ENCODE data around the gene ERBB4.

ERBB4 gene

DNA sequence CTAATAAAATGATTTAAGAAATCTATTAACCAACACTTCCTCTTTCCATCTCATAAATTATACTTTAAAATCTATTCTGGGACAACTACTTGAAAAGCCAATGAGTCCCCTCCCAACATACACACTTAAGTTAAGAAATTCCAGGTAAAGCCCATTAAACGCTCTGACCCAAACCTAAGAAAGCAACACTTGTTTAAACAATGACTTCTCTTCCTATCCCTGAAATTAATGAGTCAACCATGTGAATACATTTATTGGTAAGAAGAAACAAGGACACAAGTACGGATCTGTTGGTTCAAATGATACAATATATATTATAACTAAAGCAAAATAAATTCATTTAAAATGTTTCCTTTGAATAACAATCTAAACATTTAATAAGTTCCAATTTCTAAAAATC, 279.4 kb downstream of the ERBB4 start:
- no peak overlapping the region for H3K4me3 ChIP-seq (IDR thresholded peaks at IDR 0.05; ENCODE audit: insufficient read depth, low read depth, low read length)
- H3K27ac ChIP-seq = no peak overlapping the region
- no peak overlapping the region for H2AFZ ChIP-seq (ENCODE audit: low read depth)
- H3K4me1 ChIP-seq (ENCODE audit: low read depth, poor library complexity, severe bottlenecking) = no peaks in the 10 kb centered on the region
- no peaks in the 10 kb centered on the region for H3K79me2 ChIP-seq (ENCODE audit: insufficient read depth, low read depth)
- H4K20me1 ChIP-seq (ENCODE audit: insufficient read depth) = no peaks in the 10 kb centered on the region
- H3K27me3 ChIP-seq (ENCODE audit: insufficient read depth, low read depth) = no peaks in the 10 kb centered on the region
- TF ChIP-seq, protein P1, sequence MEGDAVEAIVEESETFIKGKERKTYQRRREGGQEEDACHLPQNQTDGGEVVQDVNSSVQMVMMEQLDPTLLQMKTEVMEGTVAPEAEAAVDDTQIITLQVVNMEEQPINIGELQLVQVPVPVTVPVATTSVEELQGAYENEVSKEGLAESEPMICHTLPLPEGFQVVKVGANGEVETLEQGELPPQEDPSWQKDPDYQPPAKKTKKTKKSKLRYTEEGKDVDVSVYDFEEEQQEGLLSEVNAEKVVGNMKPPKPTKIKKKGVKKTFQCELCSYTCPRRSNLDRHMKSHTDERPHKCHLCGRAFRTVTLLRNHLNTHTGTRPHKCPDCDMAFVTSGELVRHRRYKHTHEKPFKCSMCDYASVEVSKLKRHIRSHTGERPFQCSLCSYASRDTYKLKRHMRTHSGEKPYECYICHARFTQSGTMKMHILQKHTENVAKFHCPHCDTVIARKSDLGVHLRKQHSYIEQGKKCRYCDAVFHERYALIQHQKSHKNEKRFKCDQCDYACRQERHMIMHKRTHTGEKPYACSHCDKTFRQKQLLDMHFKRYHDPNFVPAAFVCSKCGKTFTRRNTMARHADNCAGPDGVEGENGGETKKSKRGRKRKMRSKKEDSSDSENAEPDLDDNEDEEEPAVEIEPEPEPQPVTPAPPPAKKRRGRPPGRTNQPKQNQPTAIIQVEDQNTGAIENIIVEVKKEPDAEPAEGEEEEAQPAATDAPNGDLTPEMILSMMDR (conservative IDR thresholded peaks at IDR 0.05; ENCODE audit: low read depth, low read length) = no peak
- no peak overlapping the region for H3K9ac ChIP-seq
- no peak overlapping the region for H3K4me2 ChIP-seq
- no peaks in the 10 kb centered on the region for H3K36me3 ChIP-seq (ENCODE audit: insufficient read depth)

DNA sequence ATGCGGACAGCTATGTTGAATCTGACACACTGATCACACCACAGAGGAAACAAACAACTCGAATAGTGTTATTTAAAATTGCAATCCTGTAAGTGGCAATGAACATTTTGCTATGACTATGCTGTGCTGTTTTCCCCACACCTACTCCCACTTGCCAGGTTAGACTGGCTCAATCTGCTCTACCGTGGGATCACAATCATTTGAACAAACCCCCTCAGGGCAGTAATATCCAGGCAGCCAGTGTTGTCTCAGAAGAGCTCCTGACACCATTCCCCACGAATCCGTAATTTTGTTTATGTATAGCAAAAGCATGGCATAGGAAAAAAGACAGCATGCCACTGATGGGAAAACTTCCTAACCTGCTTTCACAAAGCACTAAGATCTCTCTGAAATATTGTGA, 284.3 kb downstream of the ERBB4 start:
- H3K4me1 ChIP-seq (ENCODE audit: low read depth, poor library complexity, severe bottlenecking) = no peaks in the 10 kb centered on the region
- H3K4me2 ChIP-seq = no peak overlapping the region
- H2AFZ ChIP-seq (ENCODE audit: low read depth) = no peak overlapping the region
- H3K9ac ChIP-seq = no peak overlapping the region
- no peaks in the 10 kb centered on the region for H3K36me3 ChIP-seq (ENCODE audit: insufficient read depth)
- H3K27ac ChIP-seq = no peak overlapping the region
- no peaks in the 10 kb centered on the region for H4K20me1 ChIP-seq (ENCODE audit: insufficient read depth)
- TF ChIP-seq, protein P1 (conservative IDR thresholded peaks at IDR 0.05; ENCODE audit: low read depth, low read length) = no peak
- no peaks in the 10 kb centered on the region for H3K27me3 ChIP-seq (ENCODE audit: insufficient read depth, low read depth)
- no peak overlapping the region for H3K4me3 ChIP-seq (IDR thresholded peaks at IDR 0.05; ENCODE audit: insufficient read depth, low read depth, low read length)
- H3K79me2 ChIP-seq (ENCODE audit: insufficient read depth, low read depth) = no peaks in the 10 kb centered on the region

DNA sequence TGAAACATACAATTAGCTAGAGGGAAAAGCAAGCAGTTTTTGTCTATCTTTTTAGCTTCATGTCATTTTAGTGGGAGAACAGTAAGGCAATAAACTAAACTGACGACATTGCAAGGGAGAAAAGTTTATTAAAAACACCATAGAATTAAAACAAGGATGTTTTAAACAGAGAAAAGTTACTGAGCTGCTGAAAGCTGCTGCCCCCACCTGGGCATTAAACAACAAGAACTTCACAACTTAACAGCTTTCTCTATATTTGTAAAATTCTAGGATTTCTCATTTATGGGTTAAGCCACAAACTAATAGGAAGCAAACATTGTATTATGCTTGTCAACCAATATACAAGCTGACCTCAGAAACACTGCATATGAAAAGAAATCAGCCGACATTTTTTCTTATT, 289.2 kb downstream of the ERBB4 start:
- Histone ChIP-seq H3K27me3 (ENCODE audit: insufficient read depth, low read depth) (no peaks in the 10 kb centered on the region), H2AFZ (ENCODE audit: low read depth) (no peak overlapping the region)

DNA sequence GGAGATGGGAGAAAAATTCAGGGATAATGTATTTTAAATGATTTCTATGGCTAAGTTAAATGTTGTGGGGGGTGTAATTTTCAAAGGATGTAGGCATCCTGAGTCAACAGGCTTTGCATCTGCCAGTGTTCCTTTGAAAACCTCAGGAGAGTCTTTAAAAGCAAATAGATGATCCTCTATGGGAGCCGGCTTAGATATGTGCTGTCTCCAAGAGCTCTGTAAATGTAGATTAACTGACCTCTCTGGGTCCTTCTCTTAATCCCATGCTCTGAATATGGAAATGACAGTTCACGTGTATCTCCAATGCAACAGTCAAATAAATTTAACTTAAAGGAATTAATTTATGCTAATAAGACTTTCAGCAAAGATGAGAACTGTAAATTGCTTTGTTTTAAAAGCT, 292.7 kb downstream of the ERBB4 start:
- Histone ChIP-seq H3K27me3 (ENCODE audit: insufficient read depth, low read depth) (no peaks in the 10 kb centered on the region), H3K79me2 (ENCODE audit: insufficient read depth, low read depth) (no peaks in the 10 kb centered on the region), H3K27ac (no peak overlapping the region), H3K4me3 (IDR thresholded peaks at IDR 0.05; ENCODE audit: insufficient read depth, low read depth, low read length) (no peak overlapping the region), H3K36me3 (ENCODE audit: insufficient read depth) (no peaks in the 10 kb centered on the region), H3K4me1 (ENCODE audit: low read depth, poor library complexity, severe bottlenecking) (no peaks in the 10 kb centered on the region), H3K9ac (no peak overlapping the region), H3K4me2 (no peak overlapping the region), H2AFZ (ENCODE audit: low read depth) (no peak overlapping the region), H4K20me1 (ENCODE audit: insufficient read depth) (no peaks in the 10 kb centered on the region)
- TF ChIP-seq, protein P1 (conservative IDR thresholded peaks at IDR 0.05; ENCODE audit: low read depth, low read length) = no peak

More for the DNA sequence above, 289.2 kb downstream of the ERBB4 start:
- H3K27ac ChIP-seq = no peak overlapping the region
- no peak overlapping the region for H3K9ac ChIP-seq
- TF ChIP-seq, protein P1 (conservative IDR thresholded peaks at IDR 0.05; ENCODE audit: low read depth, low read length) = 0 out of 2 replicates have a peak, but pooled peaks have one; percentile 26
- no peaks in the 10 kb centered on the region for H4K20me1 ChIP-seq (ENCODE audit: insufficient read depth)
- H3K4me2 ChIP-seq = no peak overlapping the region
- no peaks in the 10 kb centered on the region for H3K4me1 ChIP-seq (ENCODE audit: low read depth, poor library complexity, severe bottlenecking)
- H3K79me2 ChIP-seq (ENCODE audit: insufficient read depth, low read depth) = no peaks in the 10 kb centered on the region
- H3K4me3 ChIP-seq (IDR thresholded peaks at IDR 0.05; ENCODE audit: insufficient read depth, low read depth, low read length) = no peak overlapping the region
- H3K36me3 ChIP-seq (ENCODE audit: insufficient read depth) = no peaks in the 10 kb centered on the region

Data from KMS-11 (cell line).